Measurements from ENCODE around the gene POMGNT2.
"Not testable (repeated sequence)": the region's sequence is repeated elsewhere in the genome, so short reads cannot be mapped to it uniquely, and the experiment has no call there.

The POMGNT2 gene

GRCh38 chr3:43074901-43075689 is 30.8 kb downstream of the POMGNT2 start:
- H3K27ac ChIP-seq: no peak overlapping the region
- H3K9me3 ChIP-seq (replicated peaks in 1 of 11): peaks cover 0 to 6% (median 0%) of the 10 kb centered on the region in 11 experiments; a peak in 1 of 22 replicates
- H4K20me1 ChIP-seq: no peaks in the 10 kb centered on the region
- no peak for TF ChIP-seq Cebpa-rat (IDR thresholded peaks at IDR 0.05)
- H3K9ac ChIP-seq: no peak overlapping the region
- no peaks in the 10 kb centered on the region for H3K27me3 ChIP-seq
- no peaks in the 10 kb centered on the region for H3K4me1 ChIP-seq
- no peak overlapping the region for H3K4me2 ChIP-seq
- H3K36me3 ChIP-seq: peaks cover 12 to 26% (median 22%) of the 10 kb centered on the region in 11 experiments
- H3K4me3 ChIP-seq: no peak overlapping the region

- H3K4me2 ChIP-seq: no peak overlapping the region
Observed at GRCh38 chr3:43074482-43074881, 31.4 kb downstream of the POMGNT2 start.

GRCh38 chr3:43073836-43074220 is 32.1 kb downstream of the POMGNT2 start:
- Histone ChIP-seq H4K20me1 (no peaks in the 10 kb centered on the region), H3K27me3 (no peaks in the 10 kb centered on the region), H3K27ac (no peak overlapping the region), H3K9ac (no peak overlapping the region), H3K4me1 (no peaks in the 10 kb centered on the region), H3K9me3 (replicated peaks in 1 of 11) (0 out of 22 replicates have a peak, but pooled peaks cover 0 to 6% (median 0%) of the 10 kb centered on the region in 11 experiments), H3K4me3 (no peak overlapping the region), H3K4me2 (no peak overlapping the region), H3K36me3 (peaks cover 0 to 14% (median 10%) of the 10 kb centered on the region in 11 experiments; a peak in 11 of 22 replicates)
- no peak for TF ChIP-seq Cebpa-rat (IDR thresholded peaks at IDR 0.05)

More at GRCh38 chr3:43074482-43074881, 31.4 kb downstream of the POMGNT2 start:
- Histone ChIP-seq H3K4me1 (no peaks in the 10 kb centered on the region), H3K9ac (no peak overlapping the region), H3K36me3 (peaks cover 6 to 20% (median 16%) of the 10 kb centered on the region in 11 experiments; a peak in 20 of 22 replicates), H3K27me3 (no peaks in the 10 kb centered on the region), H3K4me3 (no peak overlapping the region), H3K9me3 (replicated peaks in 1 of 11) (0 out of 22 replicates have a peak, but pooled peaks cover 0 to 6% (median 0%) of the 10 kb centered on the region in 11 experiments), H3K27ac (no peak overlapping the region), H4K20me1 (no peaks in the 10 kb centered on the region)
- TF ChIP-seq Cebpa-rat (IDR thresholded peaks at IDR 0.05): no peak

DNA sequence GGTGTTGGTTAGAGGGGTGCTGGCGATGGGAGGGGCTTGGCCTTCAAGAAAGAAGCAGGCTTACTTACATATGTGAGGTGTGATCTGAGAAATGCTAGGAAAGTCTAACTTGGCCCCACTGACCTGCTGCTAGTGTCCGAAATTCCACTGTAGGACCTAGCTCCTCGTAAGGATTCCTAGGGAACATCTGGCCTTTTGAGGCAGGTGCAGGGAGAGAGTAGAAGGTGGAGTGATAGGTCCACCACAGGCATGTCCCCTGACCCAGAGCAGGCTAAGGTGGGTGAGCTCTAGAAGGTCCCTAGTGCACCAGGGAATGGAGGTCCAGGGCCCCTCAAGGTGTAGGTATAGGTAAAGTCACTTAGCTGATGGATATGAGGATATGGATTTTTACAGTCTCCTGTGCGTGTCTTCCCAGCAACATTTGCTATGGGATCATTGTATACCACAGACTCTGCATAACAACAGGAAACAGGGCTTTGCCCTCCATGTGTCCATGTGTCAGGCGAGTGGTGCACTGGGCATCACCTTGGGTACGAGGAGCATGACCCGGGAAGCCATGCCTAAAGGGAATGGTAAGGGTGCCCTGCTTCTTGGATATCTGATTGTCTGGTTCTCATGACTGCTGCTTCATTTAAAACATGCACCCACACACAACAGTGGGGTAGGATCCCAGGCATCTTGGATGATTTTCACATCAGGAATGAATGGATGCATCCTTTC is 32.6 kb downstream of the POMGNT2 start:
- no peak overlapping the region for H3K9ac ChIP-seq
- H3K27ac ChIP-seq: no peak overlapping the region
- no peaks in the 10 kb centered on the region for H4K20me1 ChIP-seq
- H3K4me2 ChIP-seq: no peak overlapping the region
- 0 out of 22 replicates have a peak, but pooled peaks cover 0 to 6% (median 0%) of the 10 kb centered on the region in 11 experiments for H3K9me3 ChIP-seq (replicated peaks in 1 of 11)
- peaks cover 0 to 12% (median 4%) of the 10 kb centered on the region in 11 experiments; a peak in 4 of 22 replicates for H3K36me3 ChIP-seq
- no peaks in the 10 kb centered on the region for H3K4me1 ChIP-seq
- H3K4me3 ChIP-seq: no peak overlapping the region
- TF ChIP-seq Cebpa-rat (IDR thresholded peaks at IDR 0.05): no peak
- H3K27me3 ChIP-seq: no peaks in the 10 kb centered on the region

- TF ChIP-seq Cebpa-rat (IDR thresholded peaks at IDR 0.05): no peak
- 0 out of 22 replicates have a peak, but pooled peaks cover 0 to 4% (median 0%) of the 10 kb centered on the region in 11 experiments for H3K36me3 ChIP-seq
- H3K4me1 ChIP-seq: no peaks in the 10 kb centered on the region
- H3K9ac ChIP-seq: no peak overlapping the region
- H3K9me3 ChIP-seq (replicated peaks in 1 of 11): 0 out of 22 replicates have a peak, but pooled peaks cover 0 to 6% (median 0%) of the 10 kb centered on the region in 11 experiments
- no peaks in the 10 kb centered on the region for H3K27me3 ChIP-seq
- no peak overlapping the region for H3K4me2 ChIP-seq
- no peaks in the 10 kb centered on the region for H4K20me1 ChIP-seq
- no peak overlapping the region for H3K27ac ChIP-seq
- H3K4me3 ChIP-seq: no peak overlapping the region
Observed at GRCh38 chr3:43072361-43072760, 33.5 kb downstream of the POMGNT2 start.

GRCh38 chr3:43071313-43071893 is 34.5 kb downstream of the POMGNT2 start:
- Histone ChIP-seq H3K36me3 (no peaks in the 10 kb centered on the region), H3K4me2 (no peak overlapping the region), H3K27ac (no peak overlapping the region), H3K4me1 (no peaks in the 10 kb centered on the region), H3K9ac (no peak overlapping the region), H3K27me3 (no peaks in the 10 kb centered on the region), H3K4me3 (no peak overlapping the region), H3K9me3 (replicated peaks in 1 of 11) (0 out of 22 replicates have a peak, but pooled peaks cover 0 to 6% (median 0%) of the 10 kb centered on the region in 11 experiments), H4K20me1 (no peaks in the 10 kb centered on the region)
- TF ChIP-seq Cebpa-rat (IDR thresholded peaks at IDR 0.05): no peak

DNA sequence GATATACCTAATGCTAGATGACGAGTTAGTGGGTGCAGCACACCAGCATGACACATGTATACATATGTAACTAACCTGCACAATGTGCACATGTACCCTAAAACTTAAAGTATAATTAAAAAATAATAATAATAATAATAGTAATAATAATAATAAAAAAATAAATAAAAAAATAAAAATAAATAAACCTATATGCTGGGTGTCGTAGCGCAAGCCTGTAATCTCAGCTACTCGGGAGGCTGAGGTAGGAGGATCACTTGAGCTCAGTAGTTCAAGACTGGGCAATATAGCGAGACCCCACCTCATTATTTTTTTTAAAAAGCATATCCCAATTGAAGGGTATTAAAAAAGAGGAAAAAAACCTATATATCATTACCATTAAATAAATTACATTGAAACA is 35.2 kb downstream of the POMGNT2 start:
- not testable (repeated sequence) for H3K27ac ChIP-seq; H3K27me3 ChIP-seq; H3K4me2 ChIP-seq; H3K36me3 ChIP-seq; H3K9me3 ChIP-seq (replicated peaks in 1 of 11); H3K9ac ChIP-seq; H3K4me3 ChIP-seq; H3K4me1 ChIP-seq; H4K20me1 ChIP-seq

GRCh38 chr3:43063114-43063513 is 42.8 kb downstream of the POMGNT2 start:
- H3K27ac ChIP-seq: no peak overlapping the region
- H3K4me2 ChIP-seq: peak overlapping the region in 7 of 11 experiments; percentile 6 to 49 (median 35); a peak in 9 of 22 replicates
- no peak for TF ChIP-seq Cebpa-rat (IDR thresholded peaks at IDR 0.05)
- H3K27me3 ChIP-seq: no peaks in the 10 kb centered on the region
- H4K20me1 ChIP-seq: no peaks in the 10 kb centered on the region
- no peak overlapping the region for H3K9ac ChIP-seq
- H3K9me3 ChIP-seq (replicated peaks in 1 of 11): peaks cover 0 to 15% (median 0%) of the 10 kb centered on the region in 11 experiments; a peak in 8 of 22 replicates
- H3K36me3 ChIP-seq: no peaks in the 10 kb centered on the region
- no peak overlapping the region for H3K4me3 ChIP-seq
- peaks cover 0 to 11% (median 8%) of the 10 kb centered on the region in 10 experiments; a peak in 11 of 20 replicates for H3K4me1 ChIP-seq

DNA sequence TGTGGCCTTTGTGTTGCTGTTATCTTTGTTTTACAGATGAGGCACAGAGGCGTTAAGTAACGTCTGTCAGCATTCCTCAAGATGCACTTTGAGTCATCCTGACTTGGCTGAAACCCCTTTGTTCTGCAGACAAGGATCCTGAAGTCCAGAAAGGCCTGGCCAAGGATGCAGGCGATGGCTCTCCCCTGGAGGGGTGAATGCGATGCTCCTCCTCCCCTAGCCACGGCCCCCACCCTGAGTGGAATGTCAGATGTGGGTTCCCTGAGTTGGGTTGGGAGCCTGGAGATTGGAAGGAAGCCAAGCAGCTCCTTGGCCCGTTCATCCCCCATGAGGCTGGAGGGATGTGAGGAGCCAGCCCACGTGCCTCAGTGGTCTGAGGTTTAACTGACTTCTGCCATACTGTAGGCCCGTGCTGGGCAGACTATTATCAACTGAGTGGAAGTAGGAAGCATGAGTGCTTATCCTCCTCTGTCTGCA is 43.3 kb downstream of the POMGNT2 start:
- peaks cover 0 to 11% (median 8%) of the 10 kb centered on the region in 10 experiments; a peak in 11 of 20 replicates for H3K4me1 ChIP-seq
- TF ChIP-seq Cebpa-rat (IDR thresholded peaks at IDR 0.05): no peak
- H3K27ac ChIP-seq: no peak overlapping the region
- peak overlapping the region in 7 of 11 experiments; percentile 6 to 49 (median 35); a peak in 8 of 22 replicates for H3K4me2 ChIP-seq
- H3K27me3 ChIP-seq: no peaks in the 10 kb centered on the region
- H4K20me1 ChIP-seq: no peaks in the 10 kb centered on the region
- H3K36me3 ChIP-seq: no peaks in the 10 kb centered on the region
- no peak overlapping the region for H3K4me3 ChIP-seq
- no peak overlapping the region for H3K9ac ChIP-seq
- H3K9me3 ChIP-seq (replicated peaks in 1 of 11): peaks cover 0 to 15% (median 0%) of the 10 kb centered on the region in 11 experiments; a peak in 8 of 22 replicates

All from BLaER1 treated with 17β-estradiol and CSF1 and Interleukin-3, amounts not matched to agents 10 nM and 100 nM (cell line).